Spleen (tissue), 10 donors: ENCODE data around the gene BBOX1. TPM values are rescaled to one million over a fixed set of nuclear protein-coding genes. Genes with fewer than 3 reads are reported as not detected.

ENCODE experiments used
- polyA plus RNA-seq, 3 donors: library from polyadenylated mRNA; stranded (reverse); fragments of 200-250 nt; gene quantifications; one replicate each; pipeline ENCODE4 v1.2.1, GENCODE V29; 2013
- total RNA-seq, 7 donors: library from RNA; depleted of rRNA in 3 of 7; stranded (reverse); fragments of >200 nt in 3 of 7; fragmentation: NEBNext Ultra II Directional in 4 of 7; extraction: Animal tissue kit (Norgen Biotek cat#: 25700) in 4 of 7; gene quantifications; one replicate each; pipeline versions ENCODE4 v1.1.0 to v1.2.1, GENCODE V29; 2016 to 2021
- donor health status: healthy with polysubstance abuse.
- donor health status: DM: no; HTN: no; CAD: no; lungs with moderate emphysema.
- donor health status: DM: no; HTN: no; CAD: no.
- donor health status: Bipolar disorder and iron deficiency.
- donor health status: healthy.
- donor health status: DM: no; HTN: no; CAD: no.
- donor health status: DM: yes; HTN: yes; CAD: no.

BBOX1 gene
- total and polyA plus RNA-seq, 10 donors: not detected

Other genes with a start within 250 kb of the BBOX1 start
- 10 to 100 TPM in 2 of 7 donors, 1 to 10 TPM in 5; 3.6 to 17.9 (median 7.3) TPM for gene FIBIN, start 46.7 kb upstream of the BBOX1 start, total RNA-seq
- gene FIBIN, start 46.7 kb upstream of the BBOX1 start, polyA plus RNA-seq: 1 to 10 TPM in 2 of 3 donors, under 1 TPM in 1; 1.00 to 3.9 (median 3.6) TPM